SH-SY5Y (cell line): ENCODE measurements around the gene TIMP4.

Experiments
- GATA2 ChIP-seq: IDR thresholded peaks from 2 replicates; pipeline ENCODE4 v1.6.1; 2011; ENCODE audit warnings: mild to moderate bottlenecking, low read depth, low read length
- GATA3 ChIP-seq: IDR thresholded peaks from 2 replicates; pipeline ENCODE4 v1.6.1; 2011; ENCODE audit warnings: low read depth, mild to moderate bottlenecking, low read length, moderate library complexity

GRCh38 chr3:12177126-12177525 lies 18.4 kb upstream of the TIMP4 start:
- TF ChIP-seq GATA2 (no peak), GATA3 (no peak)
